Gastroesophageal sphincter (tissue), 2 donors: ENCODE measurements around the gene GABRG3.

ENCODE experiments used
- EP300 ChIP-seq: sonication (generic); formaldehyde crosslinking; IDR thresholded peaks from one replicate; pipeline ENCODE4 v1.6.1; 2017; ENCODE audit warnings: antibody characterized with exemption, mild to moderate bottlenecking
- POLR2A ChIP-seq, 2 donors: fragments of 450-650 bp; IDR thresholded peaks; one replicate each; pipeline ENCODE4 v1.6.1; 2017; ENCODE audit warnings: antibody characterized with exemption in 2 of 2, mild to moderate bottlenecking in 2 of 2, moderate library complexity in 1 of 2

DNA sequence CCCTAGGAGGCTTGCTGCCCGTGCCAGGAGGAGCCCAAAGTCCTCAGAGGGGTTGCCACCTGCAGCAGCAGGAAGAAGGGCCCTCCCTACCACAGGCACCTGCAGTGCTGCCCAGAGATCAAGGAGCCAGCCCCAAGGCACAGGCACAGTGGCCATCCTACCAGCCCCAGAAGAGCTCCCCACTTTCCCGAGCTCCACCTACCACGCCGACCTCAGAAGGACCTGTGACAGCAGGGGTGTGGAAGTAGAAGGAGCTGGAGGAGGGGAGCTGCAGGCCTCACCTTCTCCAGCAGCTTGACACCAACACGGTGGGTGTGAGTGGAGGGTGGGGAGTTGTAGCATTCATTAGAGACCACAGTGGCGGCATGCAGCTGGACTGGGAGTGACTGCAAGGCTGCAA is 485.8 kb downstream of the GABRG3 start:
- TF ChIP-seq POLR2A (IDR thresholded peaks at IDR 0.05) (no peak), EP300 (no peak)
